ENCODE results near the gene SLC6A8. TPM values are rescaled to one million over a fixed set of nuclear protein-coding genes. Genes with fewer than 3 reads are reported as not detected.

SLC6A8 gene
- total RNA-seq (10 to 100 TPM; 16.2 to 26.7 TPM), polyA plus RNA-seq (10 to 100 TPM; 13.9 to 14.7 TPM)
- long read RNA-seq, donor 1, partial matches to known transcripts: 0 of 3 reads
- long read RNA-seq, donor 1, other reads (novel, unspliced or antisense): 3 of 3 reads
- long read RNA-seq, donor 2, partial matches to known transcripts: 4 of 7 reads
- long read RNA-seq, donor 2, other reads (novel, unspliced or antisense): 2 of 7 reads

DNA sequence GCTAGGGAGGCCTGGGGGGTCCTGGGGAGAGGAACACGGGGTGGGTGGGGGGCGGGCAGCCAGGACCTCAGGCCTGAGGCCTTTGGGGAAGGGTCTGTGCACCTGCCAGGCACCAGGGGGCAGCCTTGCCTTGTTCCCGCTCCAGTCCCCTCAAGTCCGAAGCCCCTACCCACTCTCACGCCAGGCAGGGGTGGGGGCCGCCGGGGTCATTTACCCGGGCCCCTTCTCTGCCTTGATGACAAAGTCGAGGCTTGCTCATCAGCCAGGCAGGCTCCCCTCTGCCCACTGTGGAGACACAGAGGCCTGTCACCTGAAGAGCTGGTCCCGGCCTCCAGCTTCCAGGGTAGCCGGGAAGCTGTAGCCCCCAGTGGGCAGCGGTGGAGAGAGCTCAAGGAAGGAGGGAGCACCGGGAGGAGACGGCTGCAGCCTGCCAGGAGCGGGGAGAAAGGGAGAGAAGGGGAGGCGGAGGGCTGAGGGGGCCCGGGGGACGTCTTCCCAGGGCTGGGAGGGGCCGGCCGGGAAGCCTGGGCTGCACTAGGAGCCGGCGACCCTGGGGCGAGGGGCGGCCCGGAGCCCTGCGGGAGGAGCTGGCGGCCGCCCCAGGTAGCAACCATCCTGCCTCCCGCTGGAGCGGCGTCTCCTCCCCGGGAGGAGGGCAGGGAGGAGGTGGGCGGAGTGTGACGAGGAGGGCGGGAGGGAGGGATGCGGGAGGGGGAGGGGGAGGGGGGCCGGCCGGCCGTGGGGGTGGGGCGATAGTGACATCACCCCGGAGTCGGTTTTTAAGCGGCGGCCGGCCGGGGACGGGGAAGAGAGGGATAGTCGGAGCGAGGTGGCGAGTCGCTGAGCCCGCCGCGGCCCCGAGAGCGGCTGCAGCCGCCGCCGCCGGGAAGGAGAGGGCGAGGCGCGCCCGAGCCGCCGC lies at the start of gene SLC6A8:
SLC6A8 (plus strand) TSS at position 806 of the 919 bp plus-strand sequence. CDS start 649 bp downstream, outside the sequence.
- WGBS, 2 donors: 1 to 31% methylated on average over 34 to 65 of the region's 66 CpGs
- peak; percentile 80 to 91 for DNase-seq
- Histone ChIP-seq H3K9me3 (ENCODE audit: control insufficient read depth, low read length) (no peaks in the 10 kb centered on the region), H3K4me1 (ENCODE audit: control insufficient read depth in 1 of 2, insufficient read depth in 2 of 2, low read length in 2 of 2) (no peaks in the 10 kb centered on the region), H3K27ac (ENCODE audit: low read depth in 1 of 2, low read length in 2 of 2) (no peak within 1 kb of the TSS), H3K27me3 (ENCODE audit: control insufficient read depth in 1 of 2, insufficient read depth in 2 of 2, low read length in 1 of 2) (peaks cover 0 to 1% of the 10 kb centered on the region in 2 donors), H3K4me3 (ENCODE audit: low read length in 2 of 2) (peak within 1 kb of the TSS; percentile 25 to 58), H3K36me3 (ENCODE audit: control insufficient read depth in 1 of 2, insufficient read depth in 2 of 2, low read length in 1 of 2) (no peaks in the 10 kb centered on the region)
- intact Hi-C loops (cut with DNase I): no loop called here
- peak; percentile 66 for ATAC-seq (ENCODE audit: low FRiP score)

DNA sequence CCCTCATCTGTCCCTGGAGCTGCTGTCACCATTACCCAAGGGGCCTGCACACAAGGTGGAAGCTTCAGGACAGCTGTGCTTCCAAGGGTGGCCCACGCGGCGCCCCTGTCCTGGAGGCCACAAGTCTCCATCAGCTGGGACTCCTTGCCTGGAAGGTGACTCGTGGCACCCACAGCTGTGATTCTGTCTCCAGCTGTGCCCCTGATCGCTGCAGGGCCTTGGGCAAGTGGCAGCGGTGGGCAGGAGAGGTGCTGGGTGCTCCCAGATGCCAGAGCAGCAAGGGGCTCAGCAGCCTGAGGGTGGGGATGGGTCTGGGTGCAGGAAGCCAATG lies 49.7 kb upstream of the SLC6A8 start:
- DNase-seq (no peak), ATAC-seq (ENCODE audit: low FRiP score) (no peak)
- Histone ChIP-seq H3K4me3 (ENCODE audit: low read length in 2 of 2) (no peak overlapping the region), H3K27ac (ENCODE audit: low read depth in 1 of 2, low read length in 2 of 2) (no peak overlapping the region), H3K9me3 (ENCODE audit: control insufficient read depth, low read length) (no peaks in the 10 kb centered on the region), H3K36me3 (ENCODE audit: control insufficient read depth in 1 of 2, insufficient read depth in 2 of 2, low read length in 1 of 2) (no peaks in the 10 kb centered on the region), H3K27me3 (ENCODE audit: control insufficient read depth in 1 of 2, insufficient read depth in 2 of 2, low read length in 1 of 2) (no peaks in the 10 kb centered on the region), H3K4me1 (ENCODE audit: control insufficient read depth in 1 of 2, insufficient read depth in 2 of 2, low read length in 2 of 2) (no peaks in the 10 kb centered on the region)
- WGBS, 2 donors: 91 to 93% methylated on average over 6 of the region's 6 CpGs
- intact Hi-C loops (cut with DNase I): no loop called here

DNA sequence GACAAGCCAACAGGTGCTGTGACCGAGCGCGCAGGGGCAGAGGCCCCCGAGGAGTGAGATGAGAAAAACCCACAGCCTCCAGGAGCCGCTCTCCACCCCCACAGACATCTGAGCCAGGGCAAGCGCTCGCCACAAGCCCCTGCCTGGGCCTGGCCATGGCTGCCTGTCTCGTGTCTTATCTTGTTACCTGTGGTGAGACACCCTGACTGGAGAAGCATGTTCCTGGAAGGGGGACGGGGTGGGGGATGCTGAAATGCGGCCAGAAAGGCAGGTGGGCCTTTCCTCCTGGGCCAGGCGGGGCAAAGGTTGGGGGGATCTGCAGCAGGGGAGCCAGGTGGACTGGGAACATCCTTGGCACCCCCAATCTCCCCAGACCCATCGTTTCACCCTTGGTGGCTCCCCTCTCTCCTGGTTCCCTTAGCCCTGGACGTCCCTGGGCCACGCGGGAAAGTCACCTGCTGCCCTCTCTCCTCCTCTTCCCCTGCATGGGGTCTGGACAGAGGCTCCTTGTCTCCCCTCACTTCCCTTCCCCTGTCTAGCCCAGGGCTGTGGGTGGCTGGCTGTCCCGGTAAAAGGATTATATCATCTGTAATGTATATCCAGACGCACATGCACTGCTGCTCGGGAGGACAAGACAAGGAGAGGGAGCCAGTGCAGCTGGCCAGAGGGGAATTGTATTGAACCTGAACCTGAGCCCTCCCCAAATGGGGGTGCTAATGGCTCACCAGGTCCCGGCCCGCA lies 49.1 kb upstream of the SLC6A8 start:
- intact Hi-C loops (cut with DNase I): no loop called here
- H3K27me3 ChIP-seq (ENCODE audit: control insufficient read depth in 1 of 2, insufficient read depth in 2 of 2, low read length in 1 of 2): no peaks in the 10 kb centered on the region
- no peaks in the 10 kb centered on the region for H3K36me3 ChIP-seq (ENCODE audit: control insufficient read depth in 1 of 2, insufficient read depth in 2 of 2, low read length in 1 of 2)
- H3K4me3 ChIP-seq (ENCODE audit: low read length in 2 of 2): no peak overlapping the region
- DNase-seq (no peak), ATAC-seq (ENCODE audit: low FRiP score) (no peak)
- WGBS, 2 donors: 87 to 93% methylated on average over 19 to 20 of the region's 20 CpGs
- no peak overlapping the region for H3K27ac ChIP-seq (ENCODE audit: low read depth in 1 of 2, low read length in 2 of 2)
- H3K4me1 ChIP-seq (ENCODE audit: control insufficient read depth in 1 of 2, insufficient read depth in 2 of 2, low read length in 2 of 2): no peaks in the 10 kb centered on the region
- H3K9me3 ChIP-seq (ENCODE audit: control insufficient read depth, low read length): no peaks in the 10 kb centered on the region

DNA sequence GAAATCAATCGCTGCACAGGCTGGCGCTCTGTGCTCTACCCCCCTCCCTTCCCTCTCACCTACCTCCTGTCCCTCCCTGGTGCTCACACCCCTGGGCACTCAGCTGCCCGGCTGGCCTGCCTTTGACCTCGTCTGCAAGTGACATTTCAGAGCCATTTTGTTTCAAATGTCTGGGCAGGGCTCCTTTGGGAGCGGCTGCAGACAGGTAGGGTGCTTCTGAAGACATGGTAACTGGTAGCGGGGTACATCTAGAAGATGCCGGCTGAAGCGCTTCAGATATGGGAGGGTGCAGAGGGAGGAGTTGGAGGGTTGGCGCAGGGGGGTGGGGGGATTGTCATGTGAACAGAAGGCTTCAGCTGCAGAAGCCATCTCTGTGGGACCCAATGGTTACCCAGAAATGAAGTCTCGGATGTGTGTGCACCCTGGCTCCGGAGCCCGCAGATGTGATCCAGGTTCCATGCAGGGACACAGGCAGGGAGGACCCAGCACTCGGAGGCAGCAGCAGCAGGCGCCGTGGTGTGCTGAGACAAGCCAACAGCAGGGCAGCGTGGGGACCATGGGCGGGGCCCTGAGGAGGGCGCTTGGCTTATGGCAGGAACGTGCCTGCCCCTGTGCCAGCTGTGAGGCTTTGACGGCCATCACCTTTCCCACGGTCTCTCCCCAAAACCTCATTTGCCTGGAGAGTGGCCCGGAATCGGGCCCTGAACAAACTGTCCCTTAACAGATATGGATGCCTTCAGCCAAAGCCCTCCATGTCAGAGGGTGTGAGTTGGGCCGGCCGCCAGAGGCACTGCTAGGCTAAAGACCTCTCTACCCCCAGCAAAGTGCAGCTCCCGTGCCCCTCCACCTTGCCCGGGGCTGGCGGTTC lies 48.3 kb upstream of the SLC6A8 start:
- Histone ChIP-seq H3K9me3 (ENCODE audit: control insufficient read depth, low read length) (no peaks in the 10 kb centered on the region), H3K36me3 (ENCODE audit: control insufficient read depth in 1 of 2, insufficient read depth in 2 of 2, low read length in 1 of 2) (no peaks in the 10 kb centered on the region), H3K27ac (ENCODE audit: low read depth in 1 of 2, low read length in 2 of 2) (no peak overlapping the region), H3K4me1 (ENCODE audit: control insufficient read depth in 1 of 2, insufficient read depth in 2 of 2, low read length in 2 of 2) (no peaks in the 10 kb centered on the region), H3K27me3 (ENCODE audit: control insufficient read depth in 1 of 2, insufficient read depth in 2 of 2, low read length in 1 of 2) (no peaks in the 10 kb centered on the region), H3K4me3 (ENCODE audit: low read length in 2 of 2) (no peak overlapping the region)
- no peak for ATAC-seq (ENCODE audit: low FRiP score)
- peak; percentile 42 to 71 for DNase-seq
- WGBS, 2 donors: 81 to 89% methylated on average over 27 to 28 of the region's 28 CpGs
- intact Hi-C loops (cut with DNase I): no loop called here

DNA sequence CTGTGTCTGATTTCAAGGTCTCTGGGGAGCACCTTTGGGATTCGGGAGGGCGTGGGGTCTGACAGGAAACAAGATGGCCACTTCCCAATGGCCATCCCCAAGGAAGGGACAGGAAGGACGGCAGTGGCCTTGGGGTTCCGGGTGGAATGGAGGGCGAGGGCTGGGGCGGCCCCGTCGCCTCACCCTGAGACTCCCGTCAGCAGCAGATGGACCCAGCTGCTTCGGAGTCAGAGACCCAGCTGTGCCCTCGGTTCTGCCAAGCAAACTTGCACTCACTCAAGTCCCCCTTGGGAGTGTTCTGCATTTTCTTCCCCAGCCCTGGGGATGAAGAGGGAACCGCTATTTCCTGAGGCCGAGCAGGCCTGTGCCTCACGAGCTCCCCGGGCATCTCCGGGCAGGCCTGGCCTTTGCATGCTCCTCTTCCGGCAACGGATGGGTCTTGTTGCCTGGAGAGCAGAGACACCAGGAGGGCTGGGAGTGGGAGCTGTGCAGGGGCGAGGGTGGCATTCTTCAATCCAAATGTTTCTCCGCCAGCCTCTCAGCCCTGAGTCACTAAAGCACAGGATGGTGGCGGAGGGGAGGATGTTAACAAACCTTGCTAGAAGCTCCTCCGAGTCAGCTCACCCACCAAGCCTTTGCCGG lies 47.6 kb upstream of the SLC6A8 start:
- intact Hi-C loops (cut with DNase I): no loop called here
- Histone ChIP-seq H3K9me3 (ENCODE audit: control insufficient read depth, low read length) (no peaks in the 10 kb centered on the region), H3K4me3 (ENCODE audit: low read length in 2 of 2) (no peak overlapping the region), H3K27me3 (ENCODE audit: control insufficient read depth in 1 of 2, insufficient read depth in 2 of 2, low read length in 1 of 2) (no peaks in the 10 kb centered on the region), H3K36me3 (ENCODE audit: control insufficient read depth in 1 of 2, insufficient read depth in 2 of 2, low read length in 1 of 2) (no peaks in the 10 kb centered on the region), H3K27ac (ENCODE audit: low read depth in 1 of 2, low read length in 2 of 2) (no peak overlapping the region), H3K4me1 (ENCODE audit: control insufficient read depth in 1 of 2, insufficient read depth in 2 of 2, low read length in 2 of 2) (no peaks in the 10 kb centered on the region)
- no peak for DNase-seq
- 84 to 92% methylated on average over 23 of the region's 23 CpGs for WGBS, 2 donors
- ATAC-seq (ENCODE audit: low FRiP score): no peak

DNA sequence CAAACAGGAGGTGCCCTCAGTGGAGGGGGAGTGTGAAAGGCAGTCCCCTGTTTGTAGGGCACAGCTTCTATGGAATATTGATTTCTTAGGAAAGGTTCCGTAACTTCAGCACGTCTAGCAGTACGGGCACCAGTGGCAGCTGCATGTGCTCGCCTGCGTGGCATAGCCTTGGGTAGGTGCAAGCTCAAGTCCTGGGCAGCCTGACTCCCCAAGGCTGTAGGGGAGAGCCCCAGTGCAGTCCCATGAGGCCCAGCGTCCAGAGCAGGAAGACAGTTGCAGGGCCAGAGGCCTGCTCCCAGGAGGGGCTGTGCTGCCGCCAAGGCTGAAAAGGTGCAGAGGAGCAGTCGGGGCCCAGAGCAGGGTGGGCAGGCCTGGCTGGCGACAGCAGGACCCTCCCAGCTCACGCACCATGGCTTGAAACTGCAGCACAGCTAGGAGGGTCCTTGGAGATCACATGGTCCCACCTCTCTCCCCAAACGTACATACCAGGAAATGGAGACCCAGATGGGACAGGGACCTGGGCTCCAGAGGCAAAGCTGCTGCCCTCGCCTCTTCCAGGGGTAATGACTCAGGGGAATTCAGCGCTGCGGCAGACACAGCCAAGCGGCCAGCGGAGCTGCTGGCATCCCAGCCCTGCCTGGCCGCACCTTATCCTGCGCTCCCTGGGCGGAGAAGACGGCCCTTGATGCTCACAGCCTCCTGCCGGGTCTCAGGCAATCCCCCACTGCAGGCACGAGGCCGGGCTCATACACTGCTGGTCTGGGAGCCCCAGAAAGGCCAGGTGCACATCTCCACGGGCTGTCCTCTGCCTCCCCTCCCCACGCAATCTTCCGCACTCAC lies 46.8 kb upstream of the SLC6A8 start:
- H3K4me1 ChIP-seq (ENCODE audit: control insufficient read depth in 1 of 2, insufficient read depth in 2 of 2, low read length in 2 of 2): no peaks in the 10 kb centered on the region
- H3K9me3 ChIP-seq (ENCODE audit: control insufficient read depth, low read length): no peaks in the 10 kb centered on the region
- H3K4me3 ChIP-seq (ENCODE audit: low read length in 2 of 2): no peak overlapping the region
- H3K27ac ChIP-seq (ENCODE audit: low read depth in 1 of 2, low read length in 2 of 2): no peak overlapping the region
- H3K27me3 ChIP-seq (ENCODE audit: control insufficient read depth in 1 of 2, insufficient read depth in 2 of 2, low read length in 1 of 2): no peaks in the 10 kb centered on the region
- H3K36me3 ChIP-seq (ENCODE audit: control insufficient read depth in 1 of 2, insufficient read depth in 2 of 2, low read length in 1 of 2): no peaks in the 10 kb centered on the region
- WGBS, 2 donors: 71 to 78% methylated on average over 23 to 26 of the region's 26 CpGs
- peak in 1 of 2 donors; percentile 34 for DNase-seq
- ATAC-seq (ENCODE audit: low FRiP score): no peak
- intact Hi-C loops (cut with DNase I): no loop called here

DNA sequence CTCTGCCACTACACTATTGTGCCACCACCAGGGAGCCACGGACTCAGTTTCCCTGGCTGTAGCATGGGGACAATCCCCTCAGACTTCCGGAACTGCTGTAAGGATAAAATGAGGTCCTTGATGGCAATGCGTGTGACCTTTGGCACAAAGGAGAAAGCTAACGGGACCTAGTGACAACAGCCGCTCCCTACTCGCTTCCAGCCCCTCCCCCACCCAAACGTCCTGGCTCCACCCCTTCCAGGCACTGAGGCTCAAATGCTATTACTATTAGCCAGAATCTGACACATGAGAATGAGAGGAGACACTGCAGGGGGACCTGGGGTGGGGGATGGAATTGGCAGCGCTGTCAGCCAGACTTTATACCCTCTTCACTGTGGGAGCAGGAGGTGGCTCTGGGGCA lies 46.1 kb upstream of the SLC6A8 start:
- intact Hi-C loops (cut with DNase I): no loop called here
- H3K27ac ChIP-seq (ENCODE audit: low read depth in 1 of 2, low read length in 2 of 2): no peak overlapping the region
- H3K4me1 ChIP-seq (ENCODE audit: control insufficient read depth in 1 of 2, insufficient read depth in 2 of 2, low read length in 2 of 2): no peaks in the 10 kb centered on the region
- no peaks in the 10 kb centered on the region for H3K27me3 ChIP-seq (ENCODE audit: control insufficient read depth in 1 of 2, insufficient read depth in 2 of 2, low read length in 1 of 2)
- ATAC-seq (ENCODE audit: low FRiP score): no peak
- H3K9me3 ChIP-seq (ENCODE audit: control insufficient read depth, low read length): no peaks in the 10 kb centered on the region
- DNase-seq: no peak
- 18 to 26% methylated on average over 8 of the region's 8 CpGs for WGBS, 2 donors
- no peak overlapping the region for H3K4me3 ChIP-seq (ENCODE audit: low read length in 2 of 2)
- no peaks in the 10 kb centered on the region for H3K36me3 ChIP-seq (ENCODE audit: control insufficient read depth in 1 of 2, insufficient read depth in 2 of 2, low read length in 1 of 2)

Data from aorta (tissue), 5 donors.